ENCODE data around the gene NDRG2.
"Not testable (repeated sequence)": the region's sequence is repeated elsewhere in the genome, so short reads cannot be mapped to it uniquely, and the experiment has no call there.

The NDRG2 gene

DNA sequence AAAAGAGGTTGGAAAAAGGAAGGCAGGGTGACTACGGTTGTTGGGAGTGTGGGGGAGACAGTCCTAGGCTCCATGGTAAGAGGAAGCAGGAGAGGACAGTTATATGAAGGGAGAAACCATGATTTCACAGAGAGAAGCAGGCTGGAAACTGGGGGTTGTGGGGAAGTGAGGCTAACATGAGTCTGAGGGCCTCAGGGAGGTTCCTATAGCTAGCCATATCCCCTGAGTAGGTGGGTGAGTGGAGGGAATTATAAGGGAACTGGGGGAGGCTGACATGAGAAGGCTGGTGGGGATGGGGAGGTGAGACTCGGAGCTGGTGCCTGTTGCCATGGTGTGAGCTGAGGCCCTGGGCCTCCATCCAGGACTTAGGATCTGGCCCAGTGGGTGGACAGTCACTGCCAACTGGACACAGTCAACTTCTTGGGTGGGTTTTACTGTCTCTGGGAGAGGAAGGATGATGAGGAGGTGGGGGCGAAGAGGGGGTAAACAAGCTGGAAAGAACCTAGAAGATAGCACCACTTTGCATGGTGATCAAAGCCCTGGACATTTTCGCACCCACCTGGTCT, 8.4 kb upstream of the NDRG2 start:
- DNase-seq = no peak

GRCh38 chr14:21032326-21033132, 7.7 kb upstream of the NDRG2 start:
- DNase-seq = no peak

- DNase-seq = no peak
These were observed 5.7 kb upstream of the NDRG2 start for GRCh38 chr14:21030531-21030930.

GRCh38 chr14:21029917-21030316, 5.1 kb upstream of the NDRG2 start, which contains the start of gene TPPP2:
TSS of gene TPPP2 (plus strand) at chr14:21030217. CDS start at chr14:21030582, 365 bp downstream.
- no peak for DNase-seq

DNA sequence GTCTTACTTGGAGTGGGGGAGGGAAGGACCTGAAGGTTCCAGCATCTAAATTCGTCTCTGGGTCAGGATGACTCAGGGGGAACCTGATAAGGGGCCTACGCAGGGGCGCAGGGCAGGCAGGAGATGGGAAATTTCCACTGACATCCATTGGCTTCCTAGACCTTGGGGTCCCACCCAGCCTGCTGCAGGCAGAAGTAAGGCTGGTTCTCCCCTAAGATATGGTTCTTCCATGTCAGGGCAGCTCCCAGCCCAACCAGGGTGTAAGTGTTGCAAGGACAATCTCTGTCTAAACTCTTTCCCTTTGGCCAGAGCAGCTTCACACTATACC, 2.1 kb upstream of the NDRG2 start:
- no peak for DNase-seq

- no peak for DNase-seq
These were observed 1.6 kb upstream of the NDRG2 start for GRCh38 chr14:21026274-21026987.

GRCh38 chr14:21025371-21026273, 761 bp upstream of the NDRG2 start:
- peak; percentile 7 for DNase-seq

- DNase-seq = no peak
These were observed 860 bp downstream of the NDRG2 start for GRCh38 chr14:21023817-21024584.

DNA sequence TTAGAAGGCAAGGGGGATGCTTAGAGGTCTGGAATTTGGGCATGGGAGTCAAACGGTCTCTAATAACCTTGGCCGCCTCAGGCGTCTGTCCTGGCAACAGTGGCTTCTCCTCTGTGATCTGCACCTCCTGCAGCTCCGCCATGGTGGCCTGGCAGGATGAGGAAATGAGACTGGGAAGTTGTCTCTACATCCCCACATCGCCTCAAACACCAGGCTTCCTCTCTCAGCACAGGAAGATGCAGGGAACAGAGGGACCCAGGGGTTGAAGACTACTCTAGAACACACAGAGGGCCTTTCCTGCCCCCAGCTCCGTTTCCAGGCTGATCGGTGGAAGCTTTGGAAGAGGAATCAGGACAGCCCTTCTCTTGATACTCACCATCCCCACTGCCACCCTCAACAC, 1.7 kb downstream of the NDRG2 start:
- no peak for DNase-seq

DNA sequence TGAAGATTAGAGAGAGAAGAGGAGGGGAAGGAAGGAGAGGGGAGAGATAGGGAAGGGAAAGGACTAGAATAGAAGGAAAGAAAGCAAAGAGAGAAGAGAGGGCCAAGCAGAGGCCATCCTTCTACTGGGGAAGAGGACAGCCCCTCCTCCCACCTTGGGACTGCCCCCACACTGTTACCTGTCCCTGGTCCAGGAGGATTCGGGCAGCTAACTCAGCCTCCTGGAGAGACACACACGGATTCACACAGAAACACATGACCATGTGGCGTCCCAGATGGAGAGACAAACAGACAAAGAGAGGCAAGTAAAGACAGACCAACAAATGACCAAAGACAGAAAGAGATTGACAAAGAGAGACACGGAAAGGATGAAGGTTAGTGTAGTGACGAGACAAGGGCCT, 2.2 kb downstream of the NDRG2 start:
- no peak for DNase-seq

GRCh38 chr14:21020977-21021545, 3.8 kb downstream of the NDRG2 start:
- no peak for DNase-seq

- no peak for DNase-seq
These were observed 5.5 kb downstream of the NDRG2 start for GRCh38 chr14:21019366-21019765.

DNA sequence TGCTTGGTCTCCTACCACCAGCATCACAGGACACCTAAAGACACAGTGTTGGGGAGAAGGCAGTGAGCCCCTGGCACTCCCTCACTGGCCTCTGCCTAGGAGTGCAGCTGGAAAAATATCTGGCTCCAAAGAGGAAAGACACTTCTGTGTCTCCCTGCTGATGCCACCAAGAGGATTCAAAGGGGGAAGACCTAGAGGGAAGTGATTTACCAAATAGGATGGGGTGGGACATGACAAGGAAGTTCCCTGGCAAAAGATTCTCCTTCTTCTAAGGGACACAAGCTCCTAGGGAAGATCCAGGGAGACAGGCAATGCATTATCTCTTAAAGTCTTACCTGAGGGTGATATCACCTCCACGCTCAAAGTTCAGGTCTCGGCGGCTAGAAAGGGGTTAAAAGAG, 6.1 kb downstream of the NDRG2 start:
- no peak for DNase-seq

- DNase-seq = no peak
These were observed 6.6 kb downstream of the NDRG2 start for GRCh38 chr14:21018286-21018685.

- no peak for DNase-seq
These were observed 7.2 kb downstream of the NDRG2 start for GRCh38 chr14:21017528-21018245.

- DNase-seq = no peak
These were observed 8.3 kb downstream of the NDRG2 start for GRCh38 chr14:21016413-21017190.

- no peak for DNase-seq
These were observed 9.5 kb downstream of the NDRG2 start for GRCh38 chr14:21015312-21015711.

- peak; percentile 86 for DNase-seq
These were observed 10.1 kb downstream of the NDRG2 start for GRCh38 chr14:21014761-21015190.

DNA sequence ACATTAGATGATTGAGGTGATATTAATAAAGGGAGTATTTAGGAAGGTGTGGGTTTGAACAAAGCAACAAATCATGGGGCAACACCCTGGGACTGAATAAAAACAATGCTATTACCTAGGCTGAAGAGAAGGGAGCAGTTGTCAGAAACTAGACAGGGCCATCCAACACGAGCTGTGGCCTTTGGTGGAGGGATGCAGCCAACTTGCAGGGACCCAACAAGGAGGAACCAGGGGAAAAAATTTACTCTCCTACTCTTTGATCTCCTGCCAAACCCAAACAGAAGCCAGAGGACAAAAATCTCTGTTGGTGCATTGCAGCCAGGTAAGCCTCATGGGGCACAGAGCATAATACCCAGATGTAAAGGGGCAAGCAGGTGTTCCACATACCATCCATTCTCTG, 13.7 kb downstream of the NDRG2 start:
- DNase-seq = no peak

- not testable (repeated sequence) for DNase-seq
These were observed 15.1 kb downstream of the NDRG2 start for GRCh38 chr14:21009721-21010120.
